GM19467 (cell line): ENCODE data around the gene CNPY1.

Experiments used
- ATAC-seq: cut with Tn5 transposase; IDR thresholded peaks from one replicate; pipeline ENCODE4 v1.9.1; 2021; ENCODE audit warnings: mild to moderate bottlenecking, moderate library complexity; ENCODE audit not compliant: unreplicated experiment

The CNPY1 gene

DNA sequence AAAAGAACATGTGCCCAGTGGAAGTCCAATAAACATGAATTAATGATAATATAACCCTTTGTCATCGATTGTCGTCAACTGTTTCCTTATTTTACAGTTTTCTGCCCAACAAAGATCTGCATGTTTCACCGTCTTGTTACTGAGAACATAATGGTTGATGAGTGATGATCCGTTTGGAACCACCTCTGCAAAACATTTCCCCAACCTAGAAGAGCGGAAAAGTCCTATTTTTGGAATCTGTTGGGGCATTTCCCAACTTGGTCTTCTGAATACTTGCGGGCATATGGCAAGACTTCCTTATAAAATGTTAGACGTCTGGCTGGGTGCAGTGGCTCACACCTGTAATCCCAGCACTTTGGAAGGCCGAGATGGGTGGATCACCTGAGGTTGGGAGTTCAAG, 32.1 kb downstream of the CNPY1 start:
- ATAC-seq, result no peak

DNA sequence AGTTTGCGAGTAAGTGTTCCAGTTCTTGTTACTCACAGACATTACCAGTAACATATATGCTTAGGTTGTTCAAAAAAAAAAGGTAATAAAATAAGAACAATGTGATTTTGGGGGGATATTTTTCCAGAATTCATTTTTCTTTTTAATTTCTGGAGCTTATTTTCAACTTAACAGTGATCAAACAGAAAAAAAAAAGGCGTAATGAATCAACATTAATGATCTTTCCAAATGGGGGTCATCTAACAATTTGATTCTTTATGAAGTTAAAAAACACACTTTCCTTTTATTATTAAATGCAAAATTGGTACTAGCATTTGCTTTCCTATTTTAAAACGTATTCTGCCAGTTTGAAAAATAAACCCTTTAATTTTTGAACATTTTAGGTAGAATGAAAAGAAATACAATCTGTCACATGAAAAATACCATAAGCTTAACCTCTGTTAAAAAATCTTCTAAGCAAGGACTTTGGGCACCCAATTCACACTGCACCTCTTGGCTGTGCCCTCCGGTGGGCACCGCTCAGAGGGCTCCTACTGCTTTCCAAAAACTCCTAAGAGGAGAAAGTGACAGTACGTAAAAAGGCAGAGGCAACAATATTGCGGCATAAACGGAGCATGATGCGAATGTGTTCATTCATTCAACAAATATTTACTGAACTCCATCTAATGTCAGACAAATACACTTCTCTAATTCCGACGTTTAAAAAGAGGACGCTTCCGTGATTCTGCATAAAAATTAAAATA, 32.6 kb downstream of the CNPY1 start:
- no peak for ATAC-seq

DNA sequence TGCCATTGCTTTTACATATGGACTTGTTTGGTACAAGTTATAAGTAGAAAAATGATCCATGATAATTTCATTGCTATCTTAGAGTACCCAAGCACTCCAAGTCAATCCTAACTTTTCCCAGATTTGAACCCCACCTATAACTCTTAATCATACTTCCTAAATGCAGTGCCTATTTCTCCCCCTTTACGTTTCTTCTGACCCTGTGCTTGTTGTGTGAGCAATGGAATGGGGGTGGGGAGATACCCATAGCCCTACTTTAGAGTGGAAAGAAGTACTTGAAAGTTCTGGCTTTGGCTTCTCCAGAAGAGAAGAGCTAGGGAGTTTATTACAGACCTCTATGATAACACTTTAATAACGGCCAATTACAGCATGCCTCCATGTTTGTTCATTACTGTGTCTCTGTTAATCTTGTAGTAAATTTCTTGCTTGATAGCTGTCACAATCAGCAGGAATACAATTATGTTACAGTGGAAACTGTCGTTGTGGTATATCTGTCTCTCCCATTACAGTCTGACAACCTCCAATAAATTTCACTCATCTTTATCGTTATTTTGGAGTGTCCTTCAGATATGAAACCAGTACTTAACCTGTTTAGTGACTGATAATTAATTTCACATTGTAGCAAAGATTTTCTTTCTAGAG, 34.0 kb downstream of the CNPY1 start:
- no peak for ATAC-seq

GRCh38 chr7:155511702-155511996, 34.7 kb downstream of the CNPY1 start:
- no peak for ATAC-seq

DNA sequence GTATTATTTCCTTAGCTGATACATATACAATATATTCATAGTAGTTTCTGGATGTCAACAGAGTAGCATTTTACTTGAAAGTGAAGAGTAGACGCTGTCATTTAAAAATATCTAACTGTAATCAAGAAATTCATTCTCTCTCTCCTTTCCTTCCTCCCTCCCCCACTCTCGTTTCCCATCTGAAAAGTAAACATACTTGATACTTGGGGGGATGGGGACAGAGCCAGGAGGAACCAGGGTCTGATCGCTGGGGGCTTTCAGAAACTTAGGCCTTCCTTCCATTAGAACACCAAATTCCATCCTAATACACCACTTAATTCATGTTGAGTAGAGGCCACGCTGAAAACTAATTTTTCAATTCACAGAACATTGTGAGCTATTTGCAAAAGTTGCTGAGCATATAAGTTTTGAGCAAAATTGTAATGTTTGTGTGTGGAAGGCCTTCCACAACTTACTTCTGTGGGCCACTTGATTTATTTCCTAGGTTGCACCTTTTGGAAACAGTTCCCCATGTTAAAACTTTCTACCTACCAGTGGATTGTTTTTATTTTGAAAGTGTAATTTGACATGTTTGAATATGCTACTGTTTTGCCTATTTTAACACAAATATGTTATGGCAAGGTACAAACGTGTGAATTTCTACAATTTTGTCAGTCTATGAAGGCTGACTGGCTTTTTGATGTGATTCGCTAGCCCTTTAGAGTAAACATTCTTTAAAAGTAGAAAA, 35.2 kb downstream of the CNPY1 start:
- no peak for ATAC-seq

DNA sequence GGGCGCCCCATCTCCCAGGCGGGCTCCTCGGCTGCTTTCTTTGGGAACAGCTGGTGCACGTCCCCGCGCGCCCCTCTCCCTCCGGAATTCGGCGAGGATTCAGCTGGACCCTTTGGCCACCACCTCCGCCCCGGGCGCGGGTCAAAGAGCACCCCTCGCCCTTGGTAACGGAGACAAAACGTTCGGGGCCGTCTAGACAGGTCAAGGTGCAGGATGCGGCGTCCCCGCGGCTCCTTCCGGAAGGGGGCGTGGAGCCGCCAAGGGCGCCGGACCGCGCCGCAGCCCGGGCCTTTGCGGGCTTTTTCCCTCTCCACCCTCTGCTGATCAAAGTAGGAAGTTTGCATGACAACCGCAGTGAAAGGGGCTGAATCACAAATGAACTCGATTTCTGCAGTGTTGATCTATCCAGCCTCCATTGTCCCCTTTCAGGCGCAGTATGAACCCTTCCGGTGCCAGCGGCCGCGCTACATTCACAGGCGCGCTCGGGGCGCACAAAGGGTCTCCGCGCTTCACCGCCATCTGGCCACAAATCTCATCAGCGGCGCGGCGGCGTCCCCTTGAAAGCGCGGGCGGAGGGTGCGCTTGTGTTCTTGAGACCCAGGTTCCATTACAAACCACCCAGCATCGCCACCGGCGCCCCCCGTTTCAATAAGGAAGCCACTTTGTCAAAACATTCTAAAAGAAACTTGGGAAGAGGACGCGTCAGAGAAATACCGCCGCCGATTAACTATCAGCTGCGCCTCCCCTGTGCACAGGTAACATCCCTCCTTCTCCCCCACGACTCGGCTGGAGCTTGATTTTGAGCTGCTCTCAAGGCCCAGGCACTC, 36.4 kb downstream of the CNPY1 start:
- no peak for ATAC-seq

DNA sequence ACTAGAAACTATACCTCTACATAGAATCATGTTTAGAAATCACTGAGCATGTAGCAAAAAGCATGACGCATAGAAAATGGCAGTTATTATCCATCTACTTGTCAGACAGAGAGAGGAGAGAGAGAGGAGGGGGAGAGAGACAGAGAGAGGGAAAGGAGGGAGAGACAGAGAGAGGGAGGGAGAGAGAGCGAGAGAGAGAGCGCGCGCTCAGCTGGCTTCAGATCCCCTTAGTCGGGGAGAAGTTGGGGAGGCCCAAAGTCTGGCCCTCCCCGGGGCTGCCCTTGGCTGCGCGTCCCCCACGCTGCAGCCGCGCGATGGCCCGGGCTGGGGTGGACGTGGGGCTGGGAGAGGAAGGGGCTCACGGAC, 37.0 kb downstream of the CNPY1 start:
- no peak for ATAC-seq

- no peak for ATAC-seq
These were observed 37.7 kb downstream of the CNPY1 start for GRCh38 chr7:155508376-155509358.

GRCh38 chr7:155507576-155507975, 38.8 kb downstream of the CNPY1 start:
- ATAC-seq, result no peak

DNA sequence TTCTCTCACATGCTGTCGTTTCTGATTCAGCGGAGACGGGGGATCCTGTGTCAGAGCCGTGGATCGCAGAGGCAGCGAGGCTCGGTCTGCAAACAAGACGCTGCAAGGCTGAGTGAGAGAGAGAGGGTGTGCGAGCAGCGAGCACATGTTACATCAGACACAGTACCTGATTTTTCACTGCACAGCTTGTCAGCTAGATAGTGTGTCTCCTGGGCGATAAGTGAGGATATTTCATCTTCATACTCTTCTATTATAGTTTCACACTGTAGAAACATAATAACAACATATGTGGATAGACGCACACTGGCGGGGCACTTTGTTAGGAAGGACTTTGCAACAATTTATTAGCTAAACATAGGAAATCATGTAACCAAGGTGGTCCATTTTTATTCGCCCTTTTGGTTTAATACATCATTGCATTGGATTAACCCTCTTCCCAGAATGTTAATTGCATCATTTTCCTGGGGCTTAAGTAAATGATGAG, 39.5 kb downstream of the CNPY1 start:
- ATAC-seq, result no peak

- ATAC-seq, result no peak
These were observed 41.0 kb downstream of the CNPY1 start for GRCh38 chr7:155505422-155505793.

DNA sequence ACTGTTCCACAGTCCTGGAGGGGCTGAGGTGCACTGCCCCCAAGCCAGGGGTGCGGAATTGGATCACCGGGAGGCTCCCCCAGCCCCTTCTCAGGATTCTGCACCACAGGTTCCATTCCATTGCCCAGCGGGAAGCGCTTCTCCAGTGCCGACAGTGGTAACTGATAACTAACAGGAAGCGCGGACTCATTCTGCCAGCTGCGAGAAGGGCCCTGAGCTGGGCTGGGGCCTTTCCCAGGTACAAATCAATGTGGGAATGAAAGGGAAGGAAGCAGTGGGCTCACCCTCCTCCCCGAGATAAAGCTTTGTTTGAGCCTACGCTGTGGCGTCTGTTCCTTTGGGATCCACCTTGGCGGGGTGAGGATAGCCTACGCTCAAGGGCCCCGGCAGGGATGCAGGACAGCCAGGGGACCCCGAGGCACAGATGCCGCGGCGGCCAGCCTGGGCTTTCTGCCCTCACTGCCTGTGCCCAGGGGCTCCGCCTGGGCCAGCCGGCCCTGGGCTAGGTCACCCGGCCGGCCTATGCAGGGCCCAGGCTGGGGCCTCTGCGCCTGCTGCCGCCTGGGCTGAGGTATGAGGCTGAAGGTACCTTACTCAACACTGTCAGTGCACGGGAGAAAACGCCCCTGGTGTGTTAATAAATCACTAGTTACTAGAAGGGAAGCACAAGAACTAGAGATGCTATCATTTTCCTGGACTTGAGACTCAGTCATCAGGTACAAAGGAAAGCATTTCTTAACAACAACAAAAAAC, 49.0 kb downstream of the CNPY1 start:
- ATAC-seq, result no peak

DNA sequence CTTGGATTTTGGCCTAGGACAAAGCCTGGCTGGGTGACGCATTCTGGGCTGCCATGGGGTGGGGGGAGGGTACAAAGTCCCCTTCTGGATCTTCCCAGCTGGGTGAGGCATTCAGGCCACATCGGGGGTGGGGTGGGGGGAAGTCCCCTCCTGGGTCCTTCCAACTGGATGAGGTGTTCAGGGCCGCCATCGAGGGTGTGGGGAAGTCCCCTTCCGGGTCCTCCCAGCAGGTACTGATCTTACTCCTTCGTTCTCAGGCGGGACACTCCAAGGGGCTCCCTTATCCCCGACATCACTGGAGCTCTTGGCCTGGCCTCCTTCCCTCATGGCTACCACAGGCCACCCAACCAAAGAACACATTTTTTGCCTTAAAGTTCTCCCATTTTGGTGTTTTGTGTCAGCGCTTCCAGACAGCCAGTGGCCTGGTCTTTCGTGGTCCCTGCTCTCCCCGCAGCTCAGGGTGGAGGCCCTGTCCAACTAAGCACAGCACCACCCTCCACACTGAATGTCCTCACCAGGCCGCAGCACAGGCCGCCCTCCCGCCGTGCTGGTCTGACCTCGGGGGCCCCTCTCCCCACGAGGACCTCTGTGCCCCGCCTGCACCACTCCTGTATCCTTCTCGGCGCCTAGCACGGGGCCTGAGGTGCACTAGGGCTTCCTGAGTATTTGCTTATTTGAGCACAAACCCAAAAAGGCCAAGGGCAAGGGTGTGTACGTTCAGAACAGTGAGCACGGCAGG, 49.9 kb downstream of the CNPY1 start:
- ATAC-seq, result no peak

DNA sequence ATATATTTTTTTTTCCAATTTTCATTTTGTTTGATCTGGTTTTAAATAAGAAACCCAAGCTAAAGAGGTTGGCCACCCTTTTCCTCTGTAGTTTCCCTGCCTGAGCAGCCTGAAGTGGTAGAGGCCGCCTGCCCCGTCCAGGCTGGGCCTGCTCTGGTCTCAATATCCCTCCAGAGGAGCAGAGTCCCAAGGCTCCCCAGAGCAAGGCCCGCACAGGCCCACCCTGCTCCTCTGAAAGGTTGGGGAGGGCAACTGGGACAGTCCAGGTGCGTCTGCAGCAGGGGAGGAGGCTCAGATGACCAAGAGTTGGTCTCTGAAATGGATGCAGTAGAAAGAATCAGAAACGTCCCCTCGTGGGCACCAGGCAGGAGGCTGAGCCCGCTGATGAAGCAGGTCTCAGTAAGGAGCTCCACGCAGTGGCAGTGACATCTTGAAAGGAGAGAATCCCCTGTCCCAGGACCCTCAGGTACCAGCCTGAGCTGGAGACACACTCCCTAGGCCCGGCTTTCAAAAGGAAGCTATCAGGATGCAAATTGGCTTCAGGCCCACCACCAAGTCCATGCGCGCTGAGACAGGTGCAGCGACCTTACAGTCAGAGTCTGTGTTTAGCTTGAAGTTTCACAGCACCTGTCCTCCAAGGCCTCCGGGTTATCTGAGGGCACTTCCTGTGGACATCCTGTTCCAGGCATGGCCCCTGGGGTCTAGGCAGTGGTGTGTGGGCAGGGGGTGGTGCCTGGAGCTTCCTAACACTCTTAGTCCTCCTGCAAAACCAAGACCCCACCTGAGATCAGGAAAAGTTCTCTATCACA, 50.7 kb downstream of the CNPY1 start:
- ATAC-seq, result no peak

DNA sequence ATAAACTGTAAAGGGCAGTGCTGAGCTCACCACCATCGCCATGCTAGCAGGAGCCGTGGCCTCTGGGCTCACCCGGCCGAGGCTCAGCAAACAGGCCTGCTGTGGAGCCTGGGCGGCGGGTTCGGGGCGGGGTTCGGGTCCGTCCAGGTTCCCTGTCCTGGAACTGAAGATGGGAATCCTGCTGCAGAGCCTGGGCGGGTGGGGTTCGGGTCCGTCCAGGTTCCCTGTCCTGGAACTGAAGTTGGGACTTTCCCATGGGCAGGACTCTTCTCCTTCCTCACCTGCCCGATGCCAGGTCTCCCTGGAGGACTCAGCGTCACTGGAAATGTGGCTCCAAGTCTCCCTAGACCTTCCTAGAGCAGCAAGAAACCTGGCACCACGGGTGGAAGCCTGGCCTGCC, 51.8 kb downstream of the CNPY1 start:
- no peak for ATAC-seq

DNA sequence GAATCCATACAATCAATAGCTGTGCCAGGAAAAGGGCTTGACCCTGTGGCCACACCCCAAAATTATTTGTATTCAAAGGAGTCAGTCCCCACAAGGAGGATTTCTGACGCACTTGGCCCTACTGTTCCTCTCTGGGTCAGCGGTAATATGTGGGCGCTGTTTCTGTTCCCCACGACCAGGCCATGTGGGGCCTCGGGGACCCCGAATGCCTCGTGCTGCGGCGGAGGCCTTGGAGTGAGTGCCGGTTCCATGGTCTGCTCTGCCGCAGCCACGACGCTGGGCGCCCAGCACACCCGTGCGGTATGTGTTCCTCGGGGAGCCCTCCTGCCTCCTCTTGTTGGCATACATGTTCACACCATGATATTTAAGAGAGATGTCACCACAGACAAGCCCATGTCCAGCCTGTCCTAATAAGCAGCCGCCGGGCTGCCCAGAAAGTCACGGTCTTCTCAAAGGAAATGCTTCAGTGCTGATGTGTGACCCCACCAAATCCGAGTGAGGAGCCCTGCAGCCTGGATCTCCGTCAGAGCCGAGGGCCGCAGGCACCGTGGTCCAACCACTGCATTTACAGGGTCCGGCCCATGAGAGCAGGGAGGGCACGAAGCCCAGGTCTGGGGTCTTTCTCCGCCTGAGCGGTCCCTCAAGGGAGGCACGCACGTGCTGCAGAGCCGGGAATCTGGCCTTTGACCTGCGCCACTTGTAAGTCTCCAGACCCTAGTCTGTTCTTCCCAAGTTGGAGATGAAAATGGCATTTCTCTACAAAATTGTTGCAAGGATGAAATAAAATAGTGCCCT, 52.4 kb downstream of the CNPY1 start:
- no peak for ATAC-seq

- no peak for ATAC-seq
These were observed 54.5 kb downstream of the CNPY1 start for GRCh38 chr7:155491812-155492211.
